Fibroblast of lung (primary cell): ENCODE measurements around the gene LUC7L3. TPM values are rescaled to one million over a fixed set of nuclear protein-coding genes. Genes with fewer than 3 reads are reported as not detected.

Experiments used
- DNase-seq, 2 donors: peaks; one replicate each; pipeline versions ENCODE4 v3.0.0 to v3.0.0-alpha.2; 2010; ENCODE audit warnings: low read depth in 2 of 2
- H2AFZ ChIP-seq: 2 replicates; pipeline ENCODE4 v1.5.1; 2012; ENCODE audit warnings: low read length, control low read depth, inconsistent platforms
- H3K27ac ChIP-seq: 2 replicates; pipeline ENCODE4 v1.5.1; 2011; ENCODE audit warnings: low read length, control low read depth; ENCODE audit not compliant: insufficient read depth
- H3K27me3 ChIP-seq: 2 replicates; pipeline ENCODE4 v1.5.1; 2011; ENCODE audit warnings: mild to moderate bottlenecking, low read length; ENCODE audit not compliant: control insufficient read depth, insufficient read depth
- H3K36me3 ChIP-seq: 2 replicates; pipeline ENCODE4 v1.5.1; 2011; ENCODE audit warnings: low read length; ENCODE audit not compliant: control insufficient read depth, insufficient read depth
- H3K4me1 ChIP-seq: 2 replicates; pipeline ENCODE4 v1.5.1; 2011; ENCODE audit warnings: low read length; ENCODE audit not compliant: control insufficient read depth, insufficient read depth; ENCODE audit errors: extremely low read depth
- H3K4me2 ChIP-seq: 2 replicates; pipeline ENCODE4 v1.5.1; 2011; ENCODE audit warnings: low read length, control low read depth; ENCODE audit not compliant: insufficient read depth; ENCODE audit errors: extremely low read depth
- H3K4me3 ChIP-seq, 4 experiments: fragments of 200-600 bp in 1 of 4; sonication (generic) in 1 of 4; replicated peaks in 1 of 4; 2 replicates each; pipeline ENCODE4 v1.5.1; 2011 to 2016; ENCODE audit warnings: low read length in 4 of 4, low read depth in 3 of 4, mild to moderate bottlenecking in 3 of 4, control low read depth in 2 of 4, inconsistent platforms in 1 of 4, mixed read lengths in 1 of 4; ENCODE audit not compliant: insufficient read depth in 1 of 4; ENCODE audit errors: control extremely low read depth in 1 of 4
- H3K79me2 ChIP-seq: 2 replicates; pipeline ENCODE4 v1.5.1; 2012; ENCODE audit warnings: mild to moderate bottlenecking, low read length, inconsistent platforms; ENCODE audit not compliant: control insufficient read depth, insufficient read depth
- H3K9ac ChIP-seq: 2 replicates; pipeline ENCODE4 v1.5.1; 2011; ENCODE audit warnings: mild to moderate bottlenecking, low read length, control low read depth; ENCODE audit not compliant: insufficient read depth
- H3K9me3 ChIP-seq: 2 replicates; pipeline ENCODE4 v1.5.1; 2012; ENCODE audit warnings: low read depth, low read length; ENCODE audit not compliant: control insufficient read depth, insufficient read depth
- H4K20me1 ChIP-seq: 2 replicates; pipeline ENCODE4 v1.5.1; 2011; ENCODE audit warnings: low read length; ENCODE audit not compliant: control insufficient read depth, insufficient read depth; ENCODE audit errors: extremely low read depth
- CTCF ChIP-seq, 2 donors: IDR thresholded peaks in 1 of 2; conservative IDR thresholded peaks in 1 of 2; 1 replicate in 1 of 2; 2 replicates in 1 of 2; pipeline ENCODE4 v1.5.1; 2011 to 2012; ENCODE audit warnings: low read length in 2 of 2, control low read depth in 1 of 2, inconsistent platforms in 1 of 2, low read depth in 1 of 2, mild to moderate bottlenecking in 1 of 2
- EZH2 ChIP-seq: IDR thresholded peaks from 2 replicates; pipeline ENCODE4 v1.5.1; 2012; ENCODE audit warnings: low read length, control low read depth, mild to moderate bottlenecking; ENCODE audit errors: missing control alignments
- polyA plus RNA-seq, 2 donors: library from polyadenylated mRNA; depleted of rRNA in 1 of 2; stranded (reverse) in 1 of 2; unstranded in 1 of 2; fragments of >200 nt; gene quantifications; 2 replicates each; pipeline ENCODE4 v1.2.1, GENCODE V29; 2011 to 2012; ENCODE audit warnings: missing spikeins in 1 of 2
- total RNA-seq: library from RNA; depleted of rRNA; stranded (reverse); fragments of >200 nt; gene quantifications from 2 replicates; pipeline ENCODE4 v1.2.1, GENCODE V29; 2014

Gene LUC7L3
- total and polyA plus RNA-seq, 2 donors (not counting 1 experiment from before 2014, with no cell fraction given) = 35.2 to 56.5 TPM

DNA sequence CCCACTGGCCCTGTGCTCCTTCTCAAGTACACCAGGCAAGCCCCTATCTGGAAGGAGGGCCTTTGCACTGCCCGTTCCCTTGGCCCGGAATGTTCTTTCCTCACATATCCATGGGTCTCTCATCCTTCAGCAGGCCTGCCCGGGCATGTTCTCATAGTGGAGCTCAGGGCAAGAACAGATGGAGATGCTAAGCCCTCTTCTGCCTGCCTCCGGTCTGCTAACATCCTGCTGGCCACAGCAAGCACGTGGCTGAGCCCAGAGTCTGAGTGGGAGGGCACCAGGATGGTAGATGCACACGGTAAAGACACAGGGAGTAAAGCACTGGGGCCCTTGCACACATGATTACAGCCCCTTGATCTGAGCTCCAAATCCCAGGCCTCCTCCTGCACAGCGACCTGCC lies 67.7 kb downstream of the LUC7L3 start:
- H2AFZ ChIP-seq = peak overlapping the region; percentile 3
- no peak for TF ChIP-seq CTCF (conservative IDR thresholded peaks at IDR 0.05 in 1 of 2, IDR thresholded peaks at IDR 0.05 in 1 of 2; ENCODE audit: low read depth in 1 of 2, low read length in 2 of 2)
- TF ChIP-seq EZH2 = no peak
- no peaks in the 10 kb centered on the region for H3K9me3 ChIP-seq
- no peak overlapping the region for H3K4me2 ChIP-seq
- DNase-seq = no peak
- no peak overlapping the region for H3K9ac ChIP-seq
- peaks cover 7% of the 10 kb centered on the region for H3K4me1 ChIP-seq
- no peaks in the 10 kb centered on the region for H4K20me1 ChIP-seq
- no peak overlapping the region for H3K4me3 ChIP-seq
- no peak overlapping the region for H3K27ac ChIP-seq
- H3K27me3 ChIP-seq = peaks cover 3% of the 10 kb centered on the region
- H3K36me3 ChIP-seq = no peaks in the 10 kb centered on the region
- no peaks in the 10 kb centered on the region for H3K79me2 ChIP-seq

GRCh38 chr17:50790618-50791017 lies 71.2 kb downstream of the LUC7L3 start:
- no peaks in the 10 kb centered on the region for H4K20me1 ChIP-seq
- no peak for TF ChIP-seq EZH2
- no peak for DNase-seq
- H2AFZ ChIP-seq = no peak overlapping the region
- no peaks in the 10 kb centered on the region for H3K79me2 ChIP-seq
- H3K27ac ChIP-seq = no peak overlapping the region
- no peaks in the 10 kb centered on the region for H3K36me3 ChIP-seq
- peaks cover 3% of the 10 kb centered on the region for H3K27me3 ChIP-seq
- no peaks in the 10 kb centered on the region for H3K9me3 ChIP-seq
- H3K4me2 ChIP-seq = no peak overlapping the region
- peaks cover 4% of the 10 kb centered on the region for H3K4me1 ChIP-seq
- no peak overlapping the region for H3K9ac ChIP-seq
- no peak overlapping the region for H3K4me3 ChIP-seq

DNA sequence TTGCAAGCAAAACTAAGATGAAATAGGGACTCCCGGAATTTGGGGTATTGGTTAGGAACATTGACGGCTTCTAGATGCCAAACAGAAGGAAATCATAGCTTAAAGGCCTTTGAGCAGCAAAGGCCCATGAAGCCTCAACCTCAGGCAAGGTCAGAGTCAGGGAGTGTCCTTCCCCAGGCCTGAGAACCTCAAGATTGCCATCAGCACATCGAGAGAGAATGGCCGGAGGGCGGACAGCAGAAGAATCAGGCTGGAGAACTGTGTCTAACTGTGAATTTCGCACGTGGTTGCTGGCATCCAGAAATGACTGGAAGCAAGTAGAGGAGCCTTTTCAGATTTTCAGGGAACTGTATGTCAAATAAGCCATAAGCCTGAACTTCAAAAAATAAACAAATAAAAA lies 72.7 kb downstream of the LUC7L3 start:
- H3K4me3 ChIP-seq = no peak overlapping the region
- H4K20me1 ChIP-seq = no peaks in the 10 kb centered on the region
- no peak for TF ChIP-seq CTCF (conservative IDR thresholded peaks at IDR 0.05 in 1 of 2, IDR thresholded peaks at IDR 0.05 in 1 of 2; ENCODE audit: low read depth in 1 of 2, low read length in 2 of 2)
- TF ChIP-seq EZH2 = no peak
- H3K9me3 ChIP-seq = no peaks in the 10 kb centered on the region
- H3K27me3 ChIP-seq = peaks cover 3% of the 10 kb centered on the region
- H2AFZ ChIP-seq = no peak overlapping the region
- no peaks in the 10 kb centered on the region for H3K79me2 ChIP-seq
- no peak overlapping the region for H3K4me2 ChIP-seq
- no peaks in the 10 kb centered on the region for H3K36me3 ChIP-seq
- no peak overlapping the region for H3K27ac ChIP-seq
- no peak for DNase-seq
- H3K9ac ChIP-seq = no peak overlapping the region
- H3K4me1 ChIP-seq = no peaks in the 10 kb centered on the region
